ENCODE data around the gene RBM26. TPM values are rescaled to one million over a fixed set of nuclear protein-coding genes. Genes with fewer than 3 reads are reported as not detected.

The RBM26 gene
- total RNA-seq, 4 donors from 2014 or later: 13.9 to 52.7 (median 45.1) TPM

- in situ Hi-C loops (cut with MboI; ENCODE audit: low pct_ligation_motif_present in 1 of 4, low pct_unique_long_range_greater_than_20kb in 1 of 4, low sequenced_read_pairs in 3 of 4) (no loop called here), intact Hi-C loops (cut with DNase I; ENCODE audit: low total_unique reads) (no loop called here)
- Histone ChIP-seq H3K36me3 (peaks cover 0 to 84% (median 27%) of the 10 kb centered on the region in 4 donors), H3K27ac (no peak overlapping the region), H3K4me3 (no peak overlapping the region), H3K9me3 (no peaks in the 10 kb centered on the region), H3K27me3 (no peaks in the 10 kb centered on the region), H3K4me1 (no peaks in the 10 kb centered on the region)
- DNase-seq: no peak
- TF ChIP-seq CTCF (IDR thresholded peaks at IDR 0.05) (no peak), EP300 (IDR thresholded peaks at IDR 0.05; ENCODE audit: low read depth) (no peak), POLR2AphosphoS5 (IDR thresholded peaks at IDR 0.05) (no peak), POLR2A (IDR thresholded peaks at IDR 0.05) (no peak)
- WGBS, 2 donors (ENCODE audit: low coverage in 1 of 2): 76 to 87% methylated on average over 6 to 12 of the region's 12 CpGs
Observed at GRCh38 chr13:79336966-79337365, 69.1 kb downstream of the RBM26 start.

GRCh38 chr13:79328510-79328909 lies 77.5 kb downstream of the RBM26 start:
- whole genome bisulfite sequencing, 2 donors (ENCODE audit: low coverage in 1 of 2): 94 to 100% methylated on average over 1 of the region's 1 CpG
- Histone ChIP-seq H3K27ac (no peak overlapping the region), H3K36me3 (peaks cover 0 to 35% (median 4%) of the 10 kb centered on the region in 4 donors), H3K9me3 (no peaks in the 10 kb centered on the region), H3K27me3 (no peaks in the 10 kb centered on the region), H3K4me3 (no peak overlapping the region), H3K4me1 (no peaks in the 10 kb centered on the region)
- intact Hi-C loops (cut with DNase I; ENCODE audit: low total_unique reads) (no loop called here), in situ Hi-C loops (cut with MboI; ENCODE audit: low pct_ligation_motif_present in 1 of 4, low pct_unique_long_range_greater_than_20kb in 1 of 4, low sequenced_read_pairs in 3 of 4) (no loop called here)
- TF ChIP-seq CTCF (IDR thresholded peaks at IDR 0.05) (no peak), POLR2A (IDR thresholded peaks at IDR 0.05) (no peak), POLR2AphosphoS5 (IDR thresholded peaks at IDR 0.05) (no peak), EP300 (IDR thresholded peaks at IDR 0.05; ENCODE audit: low read depth) (no peak)
- no peak for DNase-seq

GRCh38 chr13:79320433-79320832 lies 85.6 kb downstream of the RBM26 start:
- Histone ChIP-seq H3K36me3 (peaks cover 0 to 33% (median 12%) of the 10 kb centered on the region in 4 donors), H3K9me3 (no peaks in the 10 kb centered on the region), H3K4me3 (no peak overlapping the region), H3K27me3 (no peaks in the 10 kb centered on the region), H3K4me1 (no peaks in the 10 kb centered on the region), H3K27ac (no peak overlapping the region)
- TF ChIP-seq POLR2AphosphoS5 (IDR thresholded peaks at IDR 0.05): no peak
- TF ChIP-seq EP300 (IDR thresholded peaks at IDR 0.05; ENCODE audit: low read depth): no peak
- no peak for TF ChIP-seq POLR2A (IDR thresholded peaks at IDR 0.05)
- no peak for TF ChIP-seq CTCF (IDR thresholded peaks at IDR 0.05)
- no peak for DNase-seq
- intact Hi-C loops (cut with DNase I; ENCODE audit: low total_unique reads): no loop called here
- in situ Hi-C loops (cut with MboI; ENCODE audit: low pct_ligation_motif_present in 1 of 4, low pct_unique_long_range_greater_than_20kb in 1 of 4, low sequenced_read_pairs in 3 of 4): no loop called here
- WGBS, 2 donors (ENCODE audit: low coverage in 1 of 2): 68 to 100% methylated on average over 1 of the region's 1 CpG

GRCh38 chr13:79318664-79319063 lies 87.4 kb downstream of the RBM26 start:
- no peak overlapping the region for H3K4me3 ChIP-seq
- H3K27ac ChIP-seq: no peak overlapping the region
- H3K36me3 ChIP-seq: peaks cover 0 to 33% (median 11%) of the 10 kb centered on the region in 4 donors
- intact Hi-C loops (cut with DNase I; ENCODE audit: low total_unique reads): no loop called here
- no peaks in the 10 kb centered on the region for H3K27me3 ChIP-seq
- H3K9me3 ChIP-seq: no peaks in the 10 kb centered on the region
- H3K4me1 ChIP-seq: no peaks in the 10 kb centered on the region
- in situ Hi-C loops (cut with MboI; ENCODE audit: low pct_ligation_motif_present in 1 of 4, low pct_unique_long_range_greater_than_20kb in 1 of 4, low sequenced_read_pairs in 3 of 4): loop anchor here in 1 of 4 donors (10.0 kb wide), 1 partner anchor 64 kb away; no protein-coding TSS in a partner anchor
- 80 to 88% methylated on average over 4 of the region's 4 CpGs for WGBS, 2 donors (ENCODE audit: low coverage in 1 of 2)
- DNase-seq: no peak
- TF ChIP-seq EP300 (IDR thresholded peaks at IDR 0.05; ENCODE audit: low read depth): no peak
- TF ChIP-seq CTCF (IDR thresholded peaks at IDR 0.05): no peak
- TF ChIP-seq POLR2AphosphoS5 (IDR thresholded peaks at IDR 0.05): no peak
- TF ChIP-seq POLR2A (IDR thresholded peaks at IDR 0.05): no peak
